ENCODE results near the gene ZDHHC20.
A peak's percentile ranks its signal among the peaks of the same experiment; 100 is the strongest.

ZDHHC20 gene, protein sequence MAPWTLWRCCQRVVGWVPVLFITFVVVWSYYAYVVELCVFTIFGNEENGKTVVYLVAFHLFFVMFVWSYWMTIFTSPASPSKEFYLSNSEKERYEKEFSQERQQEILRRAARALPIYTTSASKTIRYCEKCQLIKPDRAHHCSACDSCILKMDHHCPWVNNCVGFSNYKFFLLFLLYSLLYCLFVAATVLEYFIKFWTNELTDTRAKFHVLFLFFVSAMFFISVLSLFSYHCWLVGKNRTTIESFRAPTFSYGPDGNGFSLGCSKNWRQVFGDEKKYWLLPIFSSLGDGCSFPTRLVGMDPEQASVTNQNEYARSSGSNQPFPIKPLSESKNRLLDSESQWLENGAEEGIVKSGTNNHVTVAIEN

DNA sequence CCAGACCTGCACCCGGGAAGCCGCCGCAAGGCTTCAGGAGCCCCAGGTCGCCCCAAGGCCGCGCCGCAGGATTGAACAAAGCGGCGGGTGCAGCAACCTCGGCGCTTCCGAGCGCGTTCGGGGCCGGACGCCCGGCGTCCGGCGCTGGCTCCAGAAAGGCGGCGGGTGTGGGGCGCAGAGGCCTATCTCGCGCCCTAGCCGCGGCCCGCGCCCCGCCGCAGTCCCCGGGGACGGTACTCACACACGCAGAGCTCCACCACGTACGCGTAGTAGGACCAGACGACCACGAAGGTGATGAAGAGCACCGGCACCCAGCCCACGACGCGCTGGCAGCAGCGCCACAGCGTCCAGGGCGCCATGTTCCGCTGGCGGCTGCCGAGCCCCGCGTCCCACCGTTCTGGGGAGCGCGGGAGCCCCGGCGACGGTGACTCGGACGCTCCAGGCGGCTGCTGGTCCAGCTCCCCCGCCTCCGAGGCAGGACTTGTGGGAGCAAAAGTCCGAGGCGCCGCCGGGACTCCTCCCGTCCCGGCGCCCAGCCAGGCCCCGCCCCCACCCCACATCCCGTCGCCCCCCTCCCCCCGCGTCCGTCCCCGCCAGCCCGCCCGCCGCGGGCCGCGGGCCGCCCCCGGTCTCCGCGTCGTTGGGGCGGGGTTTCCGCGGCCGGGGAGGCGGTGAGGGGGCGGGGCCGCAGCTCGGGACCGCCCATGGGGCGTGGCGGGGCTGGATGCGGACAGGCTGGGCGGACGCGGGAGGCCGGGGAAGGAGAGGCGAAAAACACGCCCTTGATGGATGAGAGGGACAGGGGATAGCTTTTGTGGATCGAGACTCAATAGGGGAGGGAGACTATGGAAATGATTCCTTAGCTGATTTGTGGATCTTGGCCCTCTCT, at the start of gene ZDHHC20:
ZDHHC20 (minus strand) TSS at position 491 of the 889 bp plus-strand sequence; CDS start at position 359, 132 bp downstream.
- peak; percentile 87 to 89 for DNase-seq (ENCODE audit: low read depth in 2 of 2)

DNA sequence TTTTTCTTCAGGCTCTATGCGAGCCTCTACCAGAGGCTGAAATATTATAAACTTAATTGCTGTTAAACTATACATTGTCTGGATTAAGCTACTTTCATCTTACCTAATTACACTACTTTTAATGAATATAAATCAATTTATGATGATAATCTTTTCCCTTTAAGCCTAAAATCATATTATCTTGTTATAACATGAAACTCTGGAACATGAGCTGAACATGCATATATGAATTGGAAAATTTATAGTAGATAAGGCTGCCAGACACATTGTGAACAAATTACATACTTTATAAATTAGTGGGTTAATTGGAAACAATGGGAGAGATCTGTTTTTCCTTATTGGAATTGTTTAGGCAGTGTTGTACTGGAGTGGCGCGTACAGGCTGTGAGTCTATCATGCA, 45.3 kb upstream of the ZDHHC20 start:
- no peak for DNase-seq (ENCODE audit: low read depth in 2 of 2)

DNA sequence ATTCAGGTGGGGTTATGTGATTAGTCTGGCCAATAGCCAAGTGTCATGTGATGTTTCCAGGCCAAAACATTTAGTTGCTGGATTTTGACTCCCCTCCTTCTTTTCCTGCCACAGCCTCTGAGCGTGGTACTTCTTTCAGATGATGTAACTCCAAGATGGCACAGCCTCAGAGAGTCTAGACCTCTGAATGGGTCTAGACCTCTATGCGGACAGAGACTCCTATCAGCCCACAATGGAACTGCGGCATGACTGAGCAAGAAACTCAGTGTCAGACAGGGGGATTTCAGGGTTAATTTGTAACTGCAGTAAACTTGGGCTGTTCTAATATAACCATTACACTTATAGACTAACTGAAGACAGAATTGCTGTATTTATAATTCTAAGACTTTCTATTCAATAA, 42.6 kb upstream of the ZDHHC20 start:
- DNase-seq (ENCODE audit: low read depth in 2 of 2), result no peak

DNA sequence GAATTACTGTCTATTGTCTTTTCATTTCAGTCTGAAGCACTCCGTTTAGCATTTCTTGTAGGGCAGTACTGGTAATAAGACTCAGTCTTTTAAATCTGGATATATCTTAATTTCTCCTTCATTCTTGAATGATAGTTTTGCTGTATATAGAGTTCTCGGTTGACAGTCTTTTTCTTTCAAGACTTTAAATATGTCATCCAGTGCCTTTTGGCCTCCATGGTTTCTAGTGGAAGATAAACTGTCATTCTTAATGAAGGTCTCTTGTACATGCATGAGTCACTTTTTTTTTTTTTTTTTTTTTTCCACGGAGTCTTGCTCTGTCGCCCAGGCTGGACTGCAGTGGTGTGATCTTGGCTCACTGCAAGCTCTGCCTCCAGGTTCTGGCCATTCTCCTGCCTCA, 27.2 kb upstream of the ZDHHC20 start:
- no peak for DNase-seq (ENCODE audit: low read depth in 2 of 2)

DNA sequence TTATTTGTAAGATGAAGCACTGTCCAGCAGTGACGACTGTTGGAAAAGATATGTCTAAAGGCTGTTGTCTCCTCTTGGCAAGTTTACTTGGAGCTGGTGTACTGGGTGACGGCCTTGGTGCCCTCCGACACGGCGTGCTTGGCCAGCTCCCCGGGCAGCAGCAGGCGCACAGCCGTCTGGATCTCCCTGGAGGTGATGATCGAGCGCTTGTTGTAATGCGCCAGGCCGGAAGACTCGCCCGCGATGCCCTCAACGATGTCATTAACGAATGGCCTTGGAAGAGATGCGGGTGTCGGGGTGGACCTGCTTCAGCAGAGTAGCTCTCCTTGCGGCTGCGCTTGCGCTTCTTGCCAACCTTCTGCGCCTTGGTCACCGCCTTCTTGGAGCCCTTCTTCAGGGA, 24.6 kb upstream of the ZDHHC20 start:
- DNase-seq (ENCODE audit: low read depth in 2 of 2), result no peak

DNA sequence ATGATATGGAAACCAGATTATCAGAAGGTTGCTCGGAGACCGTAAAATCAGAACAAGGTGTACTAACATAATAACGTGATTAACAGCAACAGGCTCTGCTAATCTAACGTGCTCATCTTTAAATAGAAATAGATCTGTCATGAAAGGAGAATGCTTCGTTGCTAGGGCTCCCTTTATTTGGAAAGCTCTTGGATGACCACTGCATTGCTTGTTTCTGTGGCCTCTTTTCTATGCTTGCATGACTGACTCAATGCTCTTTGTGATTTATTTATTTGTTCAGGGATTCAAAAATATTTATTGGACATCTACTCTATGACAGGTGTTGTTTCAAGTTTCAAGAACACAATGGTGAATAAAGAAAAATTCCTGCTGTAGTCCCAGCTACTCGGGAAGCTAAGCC, 22.3 kb upstream of the ZDHHC20 start:
- no peak for DNase-seq (ENCODE audit: low read depth in 2 of 2)

DNA sequence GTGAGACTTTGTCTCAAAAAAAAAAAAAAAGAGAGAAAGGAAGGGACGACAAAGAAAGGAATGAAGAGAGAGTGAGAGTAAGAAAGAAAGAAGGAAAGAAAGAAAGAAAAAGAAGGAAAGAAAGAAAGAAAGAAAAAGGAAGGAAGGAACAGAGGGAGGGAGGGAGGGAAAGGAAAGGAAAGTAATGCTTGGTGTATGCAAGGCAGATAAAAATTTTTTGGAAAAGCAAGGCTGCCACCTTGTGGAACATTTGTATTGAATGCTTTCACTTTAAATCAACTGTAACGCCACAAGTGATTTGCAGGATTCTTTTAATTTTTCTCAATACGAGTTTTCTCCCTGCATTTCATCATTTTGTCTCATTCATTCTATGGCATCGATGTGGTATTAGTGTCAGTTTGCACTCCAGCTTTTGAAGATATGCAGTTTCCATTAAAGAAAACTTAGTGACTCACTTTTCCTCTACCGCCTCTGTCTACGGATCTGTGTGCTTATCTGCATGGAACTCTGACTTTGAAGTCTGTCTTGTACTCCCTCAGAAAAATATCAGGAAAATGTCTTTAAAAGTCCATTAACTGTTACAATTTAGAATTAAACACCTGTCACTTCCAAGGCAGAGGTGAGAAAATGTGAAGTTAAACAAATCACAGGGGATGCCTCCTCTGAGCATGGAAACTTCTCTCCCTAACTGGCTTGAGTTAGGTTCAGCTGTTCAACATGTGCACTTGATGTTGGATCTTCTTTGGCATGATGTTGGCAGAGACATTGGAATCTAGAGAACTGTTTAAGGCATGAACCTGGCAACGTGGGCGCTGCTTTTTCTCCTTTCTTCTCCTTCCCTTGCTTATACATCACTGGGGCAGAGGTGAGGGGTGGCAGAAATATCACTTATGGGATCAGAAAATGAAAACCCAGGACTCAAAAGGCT, 20.0 kb upstream of the ZDHHC20 start:
- DNase-seq (ENCODE audit: low read depth in 2 of 2), result no peak

DNA sequence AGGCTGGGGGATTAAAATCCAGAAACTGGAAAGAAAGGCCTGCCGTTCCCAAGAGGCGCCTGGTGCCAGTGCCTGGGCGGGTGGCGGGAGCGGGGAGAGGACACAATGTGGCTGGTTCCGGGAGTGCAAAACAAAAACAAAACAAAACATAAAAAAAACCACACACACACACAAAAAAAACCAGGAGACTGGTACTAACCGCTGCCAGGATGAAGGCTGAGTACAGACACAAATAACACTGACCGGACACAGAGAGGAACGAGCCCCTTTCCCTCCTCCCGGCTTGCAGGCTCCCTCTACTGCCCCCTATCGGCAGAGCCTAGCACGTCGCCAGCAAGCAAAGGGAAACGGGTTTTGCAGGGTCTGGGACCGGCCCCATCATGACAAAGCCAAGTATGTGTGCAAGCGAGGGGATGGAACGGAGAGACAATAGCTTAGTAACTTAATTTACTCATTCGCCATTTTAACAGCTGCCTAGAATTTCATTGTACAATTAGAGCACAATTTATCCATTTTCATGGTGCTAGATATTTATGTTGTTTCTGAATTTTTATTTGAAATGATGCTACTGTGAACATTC, 17.9 kb upstream of the ZDHHC20 start:
- peak; percentile 68 to 75 for DNase-seq (ENCODE audit: low read depth in 2 of 2)

DNA sequence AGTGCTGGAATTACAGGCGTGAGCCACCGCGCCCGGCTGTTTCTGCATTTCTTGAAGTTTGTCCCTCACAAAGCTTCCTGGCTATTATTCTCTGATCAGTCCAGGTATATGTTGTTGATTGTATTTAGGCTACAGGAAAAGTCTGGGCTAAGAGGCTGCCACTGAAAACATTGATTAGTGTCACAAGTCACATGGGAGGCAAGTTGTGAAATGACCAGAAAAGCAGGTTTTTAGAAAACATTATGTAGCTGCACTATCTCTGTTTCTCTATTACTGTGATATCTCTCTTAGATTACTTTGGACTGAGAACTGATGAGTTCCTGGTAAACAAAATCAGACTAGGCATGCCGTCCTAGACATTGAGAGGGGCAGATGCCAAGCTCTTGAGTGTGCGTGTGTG, 16.0 kb upstream of the ZDHHC20 start:
- DNase-seq (ENCODE audit: low read depth in 2 of 2), result no peak

DNA sequence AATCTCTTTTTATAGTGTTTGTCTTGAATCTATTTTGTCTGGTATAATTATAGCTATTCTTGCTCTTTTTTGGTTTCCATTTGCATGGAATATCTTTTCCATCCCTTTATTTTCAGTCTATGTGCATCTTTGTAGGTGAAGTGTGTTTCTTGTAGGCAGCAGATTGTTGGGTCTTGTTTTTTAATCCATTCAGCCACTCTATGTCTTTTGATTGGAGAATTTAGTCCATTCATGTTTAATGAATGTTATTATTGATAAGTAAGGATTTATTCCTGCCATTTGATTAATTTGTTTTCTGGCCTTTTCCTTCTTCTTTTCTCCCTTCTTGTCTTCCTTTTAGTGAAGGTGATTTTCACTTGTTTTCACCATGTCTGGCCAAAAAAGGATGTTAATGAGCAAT, 11.7 kb upstream of the ZDHHC20 start:
- no peak for DNase-seq (ENCODE audit: low read depth in 2 of 2)

DNA sequence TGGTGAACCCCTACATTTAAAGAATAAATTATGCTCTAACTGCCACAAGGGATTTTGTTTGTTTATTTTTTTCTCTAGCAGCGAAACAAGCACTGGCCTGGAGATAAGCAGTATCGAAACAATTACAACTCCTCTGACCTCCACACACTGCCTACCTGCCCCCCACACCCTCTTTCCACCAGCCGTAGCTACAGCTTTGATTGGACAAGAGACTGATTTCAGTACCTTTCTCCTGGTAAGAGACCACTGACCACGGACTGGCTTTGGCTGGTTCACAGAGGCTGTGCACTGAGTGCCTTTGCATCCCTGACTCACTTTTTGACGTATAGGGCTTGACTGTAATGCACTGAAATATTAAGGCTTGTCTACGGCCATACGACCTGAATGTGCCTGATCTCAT, 7.4 kb upstream of the ZDHHC20 start:
- no peak for DNase-seq (ENCODE audit: low read depth in 2 of 2)

DNA sequence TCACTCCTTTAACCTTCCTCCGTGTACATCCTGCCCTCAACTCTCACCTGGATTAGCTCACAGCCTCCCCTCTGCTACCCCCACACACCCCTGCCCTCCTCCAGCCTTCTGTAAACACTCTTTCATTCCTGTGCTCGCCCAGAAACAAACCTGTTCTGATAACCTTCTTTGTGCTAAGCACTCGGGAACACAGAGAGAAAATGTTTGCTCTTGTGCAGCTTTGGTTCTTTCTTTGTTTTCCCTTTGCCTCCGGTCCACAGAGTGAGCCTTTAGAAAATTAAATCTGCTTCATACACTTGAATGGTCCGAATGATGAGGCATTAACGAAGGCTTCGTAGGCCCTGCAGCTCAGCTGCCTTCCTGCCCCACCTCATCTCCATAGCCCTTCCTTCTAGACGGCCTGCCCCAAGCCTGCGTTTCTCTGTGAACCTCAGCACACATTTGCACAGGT, 6.6 kb upstream of the ZDHHC20 start:
- DNase-seq (ENCODE audit: low read depth in 2 of 2), result no peak

DNA sequence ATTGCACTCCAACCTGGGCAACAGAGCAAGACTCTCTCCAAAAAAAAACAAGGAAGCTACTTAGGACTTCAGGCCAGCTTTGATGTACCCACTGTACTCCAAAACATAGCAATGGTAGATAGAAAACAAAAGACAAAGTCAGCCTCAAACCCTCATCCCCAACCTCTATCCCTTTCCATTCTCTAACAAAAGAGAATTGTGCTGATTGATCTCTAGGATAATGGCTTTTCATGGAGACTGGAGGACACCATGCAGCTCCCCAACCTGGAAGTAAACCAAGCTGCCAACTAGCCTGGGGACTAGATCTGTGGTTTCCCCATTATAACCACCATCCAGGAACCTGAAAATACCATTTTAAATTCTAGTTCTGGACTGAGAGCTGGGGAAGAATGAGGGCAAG, 4.3 kb upstream of the ZDHHC20 start:
- no peak for DNase-seq (ENCODE audit: low read depth in 2 of 2)

DNA sequence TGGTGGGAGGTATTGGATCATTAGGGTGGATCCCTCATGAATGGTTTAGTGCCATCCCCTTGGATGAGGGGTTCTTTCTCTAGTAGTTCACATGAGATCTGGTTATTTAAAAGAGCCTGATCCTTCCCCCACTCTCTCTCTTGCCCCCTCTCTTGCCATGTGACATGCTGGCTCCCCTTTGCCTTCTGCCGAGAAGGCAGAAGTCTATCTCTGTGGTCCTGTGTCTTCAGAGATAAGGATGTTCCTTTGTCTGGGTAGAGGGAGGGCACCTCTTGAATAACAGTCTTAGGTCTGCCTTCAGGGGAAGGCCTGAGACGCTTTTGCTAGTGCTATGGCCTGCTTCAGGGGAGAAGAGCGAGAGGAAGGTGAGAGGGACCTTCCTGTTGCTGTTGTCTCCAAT, 2.0 kb upstream of the ZDHHC20 start:
- DNase-seq (ENCODE audit: low read depth in 2 of 2), result no peak

DNA sequence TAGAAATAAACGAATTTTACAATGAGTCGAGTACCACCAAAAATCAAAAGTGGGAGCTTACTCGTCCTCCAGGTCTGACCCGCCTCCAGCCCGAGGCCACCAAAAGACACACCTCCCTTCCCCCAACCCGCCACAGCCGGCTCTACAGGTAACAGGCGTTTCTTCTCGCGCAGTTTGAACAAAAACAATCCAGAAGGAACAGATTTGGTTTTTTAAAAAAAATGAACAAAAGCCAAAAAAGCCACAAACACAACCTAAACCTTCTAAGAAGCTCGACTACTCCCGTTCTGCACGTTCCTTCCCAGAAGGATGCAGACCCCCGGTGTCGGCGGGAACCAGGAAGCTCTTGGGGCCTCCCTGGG, 671 bp downstream of the ZDHHC20 start:
- peak; percentile 44 to 46 for DNase-seq (ENCODE audit: low read depth in 2 of 2)

DNA sequence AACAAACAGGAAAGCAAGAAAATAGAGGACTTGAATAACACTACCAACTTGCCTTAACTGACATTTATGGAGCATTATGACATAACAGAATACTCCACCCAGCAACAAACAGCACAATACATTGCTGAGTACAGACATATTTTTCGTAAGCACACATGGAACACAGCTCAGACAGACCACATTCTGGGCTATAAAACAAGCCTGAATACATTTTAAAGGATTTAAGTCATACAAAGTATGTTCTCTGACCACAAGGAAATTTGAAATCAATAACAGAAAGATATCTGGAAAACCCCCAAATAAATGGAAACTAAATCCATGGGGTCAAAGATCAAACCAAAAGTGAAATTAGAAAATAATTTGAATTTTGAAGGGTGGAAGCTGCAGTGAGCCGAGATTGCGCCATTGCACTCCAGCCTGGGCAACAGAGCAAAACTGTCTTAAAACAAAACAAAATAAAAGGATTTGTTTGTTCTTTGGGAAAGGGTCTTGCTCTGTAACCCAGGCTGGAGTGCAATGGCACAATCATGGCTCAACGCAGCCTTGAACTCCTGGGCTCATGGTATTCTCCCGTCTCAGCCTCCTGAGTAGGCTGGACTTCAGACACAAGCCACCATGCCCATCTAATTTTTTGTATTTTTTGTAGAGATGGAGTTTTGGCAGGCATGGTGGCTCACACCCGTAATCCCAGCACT, 5.6 kb downstream of the ZDHHC20 start:
- DNase-seq (ENCODE audit: low read depth in 2 of 2), result no peak

DNA sequence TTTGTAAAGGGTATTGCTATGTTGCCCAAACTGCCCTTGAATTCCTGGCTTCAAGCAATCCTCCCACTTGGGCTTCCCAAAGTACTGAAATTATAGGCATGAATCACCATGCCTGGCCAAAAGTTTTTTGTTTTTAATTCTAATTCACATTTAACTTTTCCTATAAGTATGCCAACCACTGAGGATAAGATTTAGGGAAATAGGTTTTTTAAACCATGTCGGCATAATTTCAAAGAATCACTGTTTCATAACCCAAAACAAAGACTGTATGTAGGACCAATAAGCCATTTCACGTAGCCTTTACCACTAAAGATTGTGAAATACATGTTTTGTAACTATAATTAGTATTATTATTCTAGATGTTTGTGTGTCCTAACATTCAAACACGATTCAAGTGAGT, 8.2 kb downstream of the ZDHHC20 start:
- no peak for DNase-seq (ENCODE audit: low read depth in 2 of 2)

DNA sequence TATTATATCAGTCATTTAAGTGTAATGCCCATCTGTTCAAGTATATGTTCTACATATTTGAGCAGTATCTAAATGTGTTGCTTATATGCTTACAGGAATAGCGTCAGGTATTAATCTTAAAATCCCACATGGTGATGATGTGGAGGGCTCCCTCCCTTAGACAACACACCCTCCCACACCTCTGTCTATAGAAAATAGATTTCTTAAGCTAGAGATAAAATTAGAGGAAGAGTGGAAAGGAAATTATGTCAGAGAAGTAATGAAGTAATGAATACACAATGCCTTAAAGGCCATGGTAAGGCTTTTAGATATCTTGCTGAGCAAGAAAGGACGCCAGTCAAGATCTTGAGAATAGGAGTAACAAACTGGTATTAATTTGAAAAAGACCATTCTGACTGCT, 12.4 kb downstream of the ZDHHC20 start:
- DNase-seq (ENCODE audit: low read depth in 2 of 2), result no peak

DNA sequence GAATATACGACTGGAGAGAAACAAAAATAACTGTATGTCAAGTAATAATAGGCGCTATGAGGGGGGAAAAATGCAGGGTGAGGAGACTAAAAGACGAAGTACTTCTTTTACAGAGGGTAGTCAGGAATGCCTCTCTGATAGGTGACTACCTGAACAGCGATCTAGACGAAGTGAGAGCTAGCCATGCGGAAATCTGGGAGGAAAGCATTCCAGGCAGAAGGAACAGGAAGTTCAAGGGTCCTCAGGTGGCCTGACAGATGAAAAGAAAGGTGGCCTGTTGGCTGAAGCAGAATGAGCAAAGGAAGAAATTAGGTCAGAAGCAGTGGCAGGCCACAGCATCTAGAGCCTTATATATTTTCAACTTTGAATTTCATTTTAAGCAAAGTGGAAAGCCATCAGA, 13.3 kb downstream of the ZDHHC20 start:
- DNase-seq (ENCODE audit: low read depth in 2 of 2), result no peak

DNA sequence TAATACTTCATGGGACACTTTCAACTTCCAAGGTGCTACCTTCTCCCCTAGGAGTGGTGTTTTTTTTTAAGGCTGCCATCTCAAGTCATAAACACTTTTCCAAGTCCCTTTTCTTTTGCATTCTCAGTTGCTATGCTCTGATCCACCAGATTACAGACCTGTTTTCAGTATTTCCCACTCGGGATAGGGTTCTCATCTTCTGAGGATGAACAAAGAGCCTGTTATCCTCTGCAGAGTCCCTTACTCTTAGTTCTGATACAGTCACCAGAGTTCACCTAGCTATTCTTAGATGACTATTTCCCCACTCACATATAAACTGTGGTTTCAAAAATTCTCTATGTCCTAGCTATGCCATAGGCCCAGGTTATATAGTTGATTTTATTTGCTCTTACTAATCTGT, 15.9 kb downstream of the ZDHHC20 start:
- no peak for DNase-seq (ENCODE audit: low read depth in 2 of 2)

DNA sequence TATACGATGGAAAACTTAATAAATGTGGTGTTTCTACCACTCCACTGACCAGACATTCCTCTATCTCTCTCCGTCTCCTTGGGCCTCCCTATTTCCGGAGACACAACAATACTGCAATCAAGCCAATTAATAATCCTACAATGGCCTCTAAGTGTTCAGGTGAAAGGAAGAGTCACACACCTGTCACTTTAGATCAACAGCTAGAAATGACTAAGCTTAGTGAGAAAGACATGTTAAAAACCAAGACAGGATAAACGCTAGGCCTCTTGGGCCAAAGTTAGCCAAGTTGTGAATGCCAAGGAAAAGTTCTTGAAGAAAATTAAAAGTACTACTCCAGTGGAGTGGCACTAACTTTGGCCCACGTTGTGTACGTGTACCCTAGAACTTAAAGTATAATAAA, 22.5 kb downstream of the ZDHHC20 start:
- no peak for DNase-seq (ENCODE audit: low read depth in 2 of 2)
